Loucy (cell line): Measurements from ENCODE around the gene PLIN3.
"Not testable (repeated sequence)": the region's sequence is repeated elsewhere in the genome, so short reads cannot be mapped to it uniquely, and the experiment has no call there.

Source experiments
- H2AFZ ChIP-seq: fragments of 200-600 bp; sonication (generic); 2 replicates; pipeline ENCODE4 v1.6.0; 2016; ENCODE audit warnings: antibody characterized with exemption, mild to moderate bottlenecking, low read length, moderate library complexity
- H3F3A ChIP-seq: fragments of 200-600 bp; 2 replicates; pipeline ENCODE4 v1.6.0; 2016; ENCODE audit warnings: antibody characterized with exemption, low read depth, mild to moderate bottlenecking
- H3K27me3 ChIP-seq: fragments of 200-600 bp; sonication (generic); 2 replicates; pipeline ENCODE4 v1.6.1; 2014; ENCODE audit warnings: low read length, mild to moderate bottlenecking; ENCODE audit not compliant: insufficient read depth, poor library complexity, severe bottlenecking
- H3K36me3 ChIP-seq: fragments of 200-600 bp; sonication (generic); 2 replicates; pipeline ENCODE4 v1.6.1; 2016; ENCODE audit warnings: low read length; ENCODE audit not compliant: insufficient read depth
- H3K4me1 ChIP-seq: fragments of 200-600 bp; sonication (generic); 2 replicates; pipeline ENCODE4 v1.5.1; 2014; ENCODE audit warnings: low read length, mild to moderate bottlenecking; ENCODE audit not compliant: insufficient read depth, poor library complexity, severe bottlenecking
- H3K4me2 ChIP-seq: fragments of 200-600 bp; sonication (generic); 2 replicates; pipeline ENCODE4 v1.6.0; 2014; ENCODE audit warnings: antibody characterized with exemption, low read length, low read depth, mild to moderate bottlenecking; ENCODE audit not compliant: poor library complexity, severe bottlenecking
- H3K4me3 ChIP-seq: fragments of 200-600 bp; sonication (generic); 2 replicates; pipeline ENCODE4 v1.5.1; 2014; ENCODE audit warnings: low read length, mild to moderate bottlenecking, mixed read lengths; ENCODE audit not compliant: poor library complexity, severe bottlenecking
- H3K79me2 ChIP-seq: fragments of 200-600 bp; sonication (generic); 2 replicates; pipeline ENCODE4 v1.6.1; 2014; ENCODE audit warnings: low read length; ENCODE audit not compliant: insufficient read depth
- H3K9ac ChIP-seq: fragments of 200-600 bp; sonication (generic); 2 replicates; pipeline ENCODE4 v1.6.0; 2014; ENCODE audit warnings: mild to moderate bottlenecking, low read depth, low read length, moderate library complexity; ENCODE audit not compliant: poor library complexity, severe bottlenecking
- H3K9me2 ChIP-seq: fragments of 200-600 bp; sonication (generic); replicated peaks from 2 replicates; pipeline ENCODE4 v1.6.1; 2016; ENCODE audit warnings: low read depth, low read length, mixed read lengths
- H3K9me3 ChIP-seq: fragments of 200-600 bp; sonication (generic); 2 replicates; pipeline ENCODE4 v1.6.1; 2014; ENCODE audit warnings: mild to moderate bottlenecking, antibody characterized with exemption, low read length, low read depth; ENCODE audit not compliant: insufficient read depth
- H4K20me1 ChIP-seq: fragments of 200-600 bp; sonication (generic); 2 replicates; pipeline ENCODE4 v1.6.0; 2014; ENCODE audit warnings: antibody characterized with exemption, low read length, mild to moderate bottlenecking; ENCODE audit not compliant: insufficient read depth, poor library complexity, severe bottlenecking
- EZH2phosphoT487 ChIP-seq: fragments of 200-600 bp; IDR thresholded peaks from 2 replicates; pipeline ENCODE4 v1.6.1; 2018; ENCODE audit warnings: antibody characterized with exemption, mild to moderate bottlenecking, moderate library complexity, borderline replicate concordance
- TF ChIP-seq, protein P1 (sequence below): fragments of 200-600 bp; sonication (generic); conservative IDR thresholded peaks from 2 replicates; pipeline ENCODE4 v1.5.1; 2014; ENCODE audit warnings: mild to moderate bottlenecking, antibody characterized with exemption, low read length

Gene PLIN3

DNA sequence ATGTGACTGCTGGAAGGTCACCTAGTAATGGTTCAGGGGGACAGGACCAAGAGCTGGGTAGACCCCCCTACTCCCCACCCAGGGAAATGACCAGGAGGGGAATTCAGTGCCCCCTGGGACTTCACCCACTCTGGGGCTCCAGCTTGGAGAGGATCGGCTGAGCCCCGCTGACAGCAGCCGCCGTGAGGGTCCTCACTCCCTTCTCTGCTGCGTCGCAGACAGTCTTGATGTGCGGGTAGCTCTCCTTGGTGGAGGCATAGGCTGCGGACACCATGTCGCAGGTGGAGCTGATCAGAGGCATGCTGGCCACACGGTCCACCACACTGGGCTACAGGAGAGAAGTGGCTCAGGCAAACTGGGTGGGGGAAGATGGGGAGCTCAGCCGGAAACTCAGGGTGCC lies 7.8 kb downstream of the PLIN3 start:
- peaks cover 33% of the 10 kb centered on the region; the same call in 1 of the 2 replicates for H3K36me3 ChIP-seq
- no peaks in the 10 kb centered on the region for H3K9me3 ChIP-seq
- no peak overlapping the region for H3K9ac ChIP-seq
- H3K79me2 ChIP-seq: peaks cover 21% of the 10 kb centered on the region; the same call in 1 of the 2 replicates
- no peaks in the 10 kb centered on the region for H3K27me3 ChIP-seq
- TF ChIP-seq, protein P1, sequence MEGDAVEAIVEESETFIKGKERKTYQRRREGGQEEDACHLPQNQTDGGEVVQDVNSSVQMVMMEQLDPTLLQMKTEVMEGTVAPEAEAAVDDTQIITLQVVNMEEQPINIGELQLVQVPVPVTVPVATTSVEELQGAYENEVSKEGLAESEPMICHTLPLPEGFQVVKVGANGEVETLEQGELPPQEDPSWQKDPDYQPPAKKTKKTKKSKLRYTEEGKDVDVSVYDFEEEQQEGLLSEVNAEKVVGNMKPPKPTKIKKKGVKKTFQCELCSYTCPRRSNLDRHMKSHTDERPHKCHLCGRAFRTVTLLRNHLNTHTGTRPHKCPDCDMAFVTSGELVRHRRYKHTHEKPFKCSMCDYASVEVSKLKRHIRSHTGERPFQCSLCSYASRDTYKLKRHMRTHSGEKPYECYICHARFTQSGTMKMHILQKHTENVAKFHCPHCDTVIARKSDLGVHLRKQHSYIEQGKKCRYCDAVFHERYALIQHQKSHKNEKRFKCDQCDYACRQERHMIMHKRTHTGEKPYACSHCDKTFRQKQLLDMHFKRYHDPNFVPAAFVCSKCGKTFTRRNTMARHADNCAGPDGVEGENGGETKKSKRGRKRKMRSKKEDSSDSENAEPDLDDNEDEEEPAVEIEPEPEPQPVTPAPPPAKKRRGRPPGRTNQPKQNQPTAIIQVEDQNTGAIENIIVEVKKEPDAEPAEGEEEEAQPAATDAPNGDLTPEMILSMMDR: no peak
- no peak for TF ChIP-seq EZH2phosphoT487
- H3K4me3 ChIP-seq: no peak overlapping the region
- H2AFZ ChIP-seq: no peak overlapping the region
- H3K4me2 ChIP-seq: no peak overlapping the region
- H3K4me1 ChIP-seq: no peaks in the 10 kb centered on the region
- no peaks in the 10 kb centered on the region for H3F3A ChIP-seq
- H4K20me1 ChIP-seq: peaks cover 4% of the 10 kb centered on the region
- H3K9me2 ChIP-seq: no peaks in the 10 kb centered on the region

DNA sequence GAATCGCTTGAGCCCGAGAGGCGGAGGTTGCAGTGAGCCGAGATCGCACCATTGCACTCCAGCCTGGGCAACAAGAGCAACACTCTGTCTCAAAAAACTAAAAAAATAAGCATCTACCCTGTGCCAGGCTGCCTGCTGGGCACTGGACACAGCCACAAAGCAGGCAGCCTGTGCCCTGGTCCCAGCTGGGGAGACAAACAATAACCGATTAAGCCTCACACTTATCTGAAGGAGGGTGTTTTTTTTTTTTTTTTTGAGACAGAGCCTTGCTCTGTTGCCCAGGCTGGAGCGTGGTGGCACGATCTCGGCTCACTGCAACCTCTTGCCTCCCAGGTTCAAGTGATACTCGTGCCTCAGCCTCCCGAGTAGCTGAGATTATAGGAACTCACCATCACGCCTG lies 11.0 kb downstream of the PLIN3 start:
- not testable (repeated sequence) for H3F3A ChIP-seq, H3K4me1 ChIP-seq
- peaks cover 33% of the 10 kb centered on the region; the same call in 1 of the 2 replicates for H3K36me3 ChIP-seq

GRCh38 chr19:4853506-4853905 lies 14.0 kb downstream of the PLIN3 start:
- H3K36me3 ChIP-seq: peaks cover 15% of the 10 kb centered on the region; the same call in 1 of the 2 replicates
- not testable (repeated sequence) for H3K4me3 ChIP-seq, H3K4me2 ChIP-seq, H3K9ac ChIP-seq, H2AFZ ChIP-seq, H3K4me1 ChIP-seq, H4K20me1 ChIP-seq, H3K9me2 ChIP-seq, H3K9me3 ChIP-seq, H3K27me3 ChIP-seq, H3K79me2 ChIP-seq, H3F3A ChIP-seq

More for the DNA sequence above, 11.0 kb downstream of the PLIN3 start:
- not testable (repeated sequence) for H3K9me3 ChIP-seq, H3K9ac ChIP-seq, H4K20me1 ChIP-seq, H3K27me3 ChIP-seq, H3K9me2 ChIP-seq, H3K4me2 ChIP-seq, H3K4me3 ChIP-seq, H2AFZ ChIP-seq, H3K79me2 ChIP-seq

- no peak overlapping the region for H2AFZ ChIP-seq
- no peaks in the 10 kb centered on the region for H3K79me2 ChIP-seq
- H3K4me3 ChIP-seq: no peak overlapping the region
- no peaks in the 10 kb centered on the region for H3F3A ChIP-seq
- peaks cover 3% of the 10 kb centered on the region for H4K20me1 ChIP-seq
- no peaks in the 10 kb centered on the region for H3K4me1 ChIP-seq
- peaks cover 18% of the 10 kb centered on the region; the same call in 1 of the 2 replicates for H3K36me3 ChIP-seq
- H3K4me2 ChIP-seq: no peak overlapping the region
- H3K9me3 ChIP-seq: no peaks in the 10 kb centered on the region
- H3K27me3 ChIP-seq: no peaks in the 10 kb centered on the region
- TF ChIP-seq, protein P1: no peak
- no peak for TF ChIP-seq EZH2phosphoT487
- no peak overlapping the region for H3K9ac ChIP-seq
- H3K9me2 ChIP-seq: no peaks in the 10 kb centered on the region
These were observed 15.0 kb downstream of the PLIN3 start for GRCh38 chr19:4852484-4852883.
